H1 (cell line): Measurements from ENCODE around the gene USP36. TPM values are rescaled to one million over a fixed set of nuclear protein-coding genes. Genes with fewer than 3 reads are reported as not detected.

Source experiments
- CTCF ChIA-PET: fragments of 300-600 bp; sonication (Branson Sonifier 250); formaldehyde crosslinking; loops from one replicate; lab custom pipeline; 2021; ENCODE audit not compliant: partially characterized antibody; lab: Charles Lee
- POLR2A ChIA-PET: fragments of 300-600 bp; sonication (Branson Sonifier 250); formaldehyde crosslinking; loops from one replicate; lab custom pipeline; 2021; ENCODE audit warnings: inconsistent platforms; ENCODE audit not compliant: partially characterized antibody; lab: Charles Lee
- DNase-seq, 2 experiments: peaks; one replicate each; pipeline versions ENCODE4 v3.0.0 to v3.0.0-alpha.2; 2010 to 2022; ENCODE audit warnings: low spot score in 2 of 2, low read depth in 1 of 2, mixed read lengths in 1 of 2
- FAIRE-seq: peaks from 2 replicates; lab custom pipeline; 2011; peaks lifted over from hg19 to GRCh38; lab: Jason Lieb, UNC
- H2AFZ ChIP-seq: 2 replicates; pipeline ENCODE4 v1.8.1; 2012; ENCODE audit warnings: low read length, inconsistent platforms
- H2AK5ac ChIP-seq: 2 replicates; pipeline ENCODE4 v1.6.1; 2013; ENCODE audit warnings: low read depth, low read length
- H2BK120ac ChIP-seq: replicated peaks from 2 replicates; pipeline ENCODE3; 2013; ENCODE audit warnings: low read depth, low read length, inconsistent platforms
- H2BK12ac ChIP-seq: 2 replicates; pipeline ENCODE4 v1.6.1; 2013; ENCODE audit warnings: low read depth, low read length
- H2BK15ac ChIP-seq: 2 replicates; pipeline ENCODE4 v1.6.1; 2013; ENCODE audit warnings: low read length
- H2BK20ac ChIP-seq: 2 replicates; pipeline ENCODE4 v1.6.1; 2013; ENCODE audit warnings: low read length
- H2BK5ac ChIP-seq: 2 replicates; pipeline ENCODE4 v1.6.1; 2013; ENCODE audit warnings: low read depth, low read length
- H3K14ac ChIP-seq: 2 replicates; pipeline ENCODE4 v1.6.1; 2013; ENCODE audit warnings: inconsistent platforms; ENCODE audit not compliant: insufficient read length
- H3K18ac ChIP-seq: 2 replicates; pipeline ENCODE4 v1.6.1; 2013; ENCODE audit warnings: low read length; ENCODE audit errors: extremely low read depth
- H3K23ac ChIP-seq: 2 replicates; pipeline ENCODE4 v1.6.1; 2013; ENCODE audit warnings: inconsistent platforms; ENCODE audit not compliant: insufficient read length
- H3K23me2 ChIP-seq: 2 replicates; pipeline ENCODE4 v1.6.1; 2013; ENCODE audit warnings: low read depth, low read length
- H3K27ac ChIP-seq: 2 replicates; pipeline ENCODE4 v1.6.1; 2011; ENCODE audit warnings: low read depth, low read length, inconsistent platforms
- H3K27me3 ChIP-seq, 4 experiments: replicated peaks in 1 of 4; 1 replicate in 1 of 4; 2 replicates in 3 of 4; pipeline versions ENCODE4 v1.6.1 to v1.8.1; 2011 to 2013; ENCODE audit warnings: low read length in 3 of 4, mild to moderate bottlenecking in 3 of 4, inconsistent platforms in 2 of 4, mixed read lengths in 2 of 4, moderate library complexity in 1 of 4; ENCODE audit not compliant: control insufficient read depth in 3 of 4, insufficient read depth in 3 of 4; ENCODE audit errors: extremely low read depth in 1 of 4
- H3K36me3 ChIP-seq, 4 experiments: 2 replicates each; pipeline versions ENCODE4 v1.6.1 to v1.8.1; 2011 to 2013; ENCODE audit warnings: mild to moderate bottlenecking in 4 of 4, low read length in 3 of 4, moderate library complexity in 2 of 4, control low read depth in 1 of 4, inconsistent platforms in 1 of 4; ENCODE audit not compliant: insufficient read depth in 4 of 4, control insufficient read depth in 2 of 4
- H3K4ac ChIP-seq: replicated peaks from 2 replicates; pipeline ENCODE3; 2013; ENCODE audit warnings: low read length, low read depth, mixed read lengths, inconsistent platforms; ENCODE audit not compliant: insufficient read length
- H3K4me1 ChIP-seq, 4 experiments: replicated peaks in 1 of 4; 1 replicate in 1 of 4; 2 replicates in 3 of 4; pipeline versions ENCODE4 v1.6.1 to v1.8.1; 2011 to 2013; ENCODE audit warnings: low read length in 3 of 4, inconsistent platforms in 2 of 4, mixed read lengths in 1 of 4; ENCODE audit not compliant: insufficient read depth in 4 of 4, control insufficient read depth in 3 of 4
- H3K4me2 ChIP-seq, 2 experiments: 2 replicates each; pipeline versions ENCODE4 v1.6.1 to v1.8.1; 2011 to 2013; ENCODE audit warnings: low read depth in 2 of 2, low read length in 2 of 2, control low read depth in 1 of 2, inconsistent platforms in 1 of 2, mild to moderate bottlenecking in 1 of 2; ENCODE audit not compliant: insufficient read depth in 1 of 2
- H3K4me3 ChIP-seq, 4 experiments: fragments of 200-600, 300-600 bp in 1 of 4; sonication (generic), shearing (Covaris generic), sonication (Bioruptor Twin) in 1 of 4; 2 replicates each; pipeline versions ENCODE4 v1.5.1 to v1.8.1; 2011 to 2016; ENCODE audit warnings: low read length in 4 of 4, low read depth in 3 of 4, control low read depth in 2 of 4, inconsistent platforms in 2 of 4, mild to moderate bottlenecking in 2 of 4, mixed read lengths in 1 of 4, moderate library complexity in 1 of 4; ENCODE audit not compliant: insufficient read depth in 2 of 4; ENCODE audit errors: extremely low read depth in 1 of 4
- H3K56ac ChIP-seq: replicated peaks from 2 replicates; pipeline ENCODE3; 2013; ENCODE audit warnings: low read depth, mild to moderate bottlenecking, mixed read lengths, low read length, inconsistent platforms; ENCODE audit not compliant: insufficient read length
- H3K79me1 ChIP-seq: 2 replicates; pipeline ENCODE4 v1.6.1; 2013; ENCODE audit warnings: low read depth, low read length, control low read depth
- H3K79me2 ChIP-seq, 2 experiments: 2 replicates each; pipeline versions ENCODE4 v1.6.1 to v1.8.1; 2012 to 2013; ENCODE audit warnings: low read length in 2 of 2, mild to moderate bottlenecking in 2 of 2, inconsistent platforms in 1 of 2; ENCODE audit not compliant: insufficient read depth in 2 of 2, control insufficient read depth in 1 of 2
- H3K9ac ChIP-seq, 4 experiments: replicated peaks in 1 of 4; 1 replicate in 1 of 4; 2 replicates in 3 of 4; pipeline versions ENCODE4 v1.6.1 to v1.8.1; 2011 to 2013; ENCODE audit warnings: low read depth in 3 of 4, low read length in 3 of 4, control low read depth in 2 of 4, mild to moderate bottlenecking in 2 of 4, moderate library complexity in 2 of 4, inconsistent platforms in 1 of 4; ENCODE audit errors: extremely low read depth in 1 of 4
- H3K9me3 ChIP-seq, 2 experiments: 2 replicates each; pipeline versions ENCODE4 v1.6.1 to v1.8.1; 2012 to 2013; ENCODE audit warnings: mild to moderate bottlenecking in 2 of 2, moderate library complexity in 2 of 2, control low read depth in 1 of 2, inconsistent platforms in 1 of 2, low read depth in 1 of 2, low read length in 1 of 2, mixed read lengths in 1 of 2; ENCODE audit not compliant: insufficient read depth in 2 of 2
- H4K20me1 ChIP-seq, 2 experiments: replicated peaks in 1 of 2; 2 replicates each; pipeline versions ENCODE3 to v1.8.1; 2011 to 2013; ENCODE audit warnings: inconsistent platforms in 2 of 2, low read length in 2 of 2, mild to moderate bottlenecking in 1 of 2; ENCODE audit not compliant: insufficient read depth in 2 of 2, control insufficient read depth in 1 of 2
- H4K5ac ChIP-seq: 2 replicates; pipeline ENCODE4 v1.6.1; 2013; ENCODE audit warnings: low read length, low read depth, mixed read lengths, inconsistent platforms; ENCODE audit not compliant: insufficient read length
- H4K8ac ChIP-seq: 2 replicates; pipeline ENCODE4 v1.8.0; 2013; ENCODE audit warnings: mild to moderate bottlenecking, moderate library complexity, low read length, inconsistent platforms; ENCODE audit not compliant: insufficient read depth; ENCODE audit errors: extremely low read depth
- H4K91ac ChIP-seq: replicated peaks from 2 replicates; pipeline ENCODE3; 2013; ENCODE audit warnings: low read length, mixed read lengths, inconsistent platforms; ENCODE audit not compliant: insufficient read length
- BRCA1 ChIP-seq: IDR thresholded peaks from 2 replicates; pipeline ENCODE4 v1.6.1; 2012; ENCODE audit warnings: low read depth, low read length, improper control_type of control experiment
- CBX8 ChIP-seq: fragments of 300-800, 300-1000 bp; sonication (generic); IDR thresholded peaks from 2 replicates; pipeline ENCODE4 v1.7.1; 2016; ENCODE audit warnings: low read depth, low read length, borderline replicate concordance
- CEBPB ChIP-seq: IDR thresholded peaks from 2 replicates; pipeline ENCODE4 v1.6.1; 2012; ENCODE audit warnings: low read depth, low read length
- CREB1 ChIP-seq: IDR thresholded peaks from 2 replicates; pipeline ENCODE4 v1.6.1; 2012; ENCODE audit warnings: inconsistent platforms
- HDAC6 ChIP-seq: IDR thresholded peaks from one replicate; pipeline ENCODE4 v1.7.1; 2012; ENCODE audit warnings: low read depth, mild to moderate bottlenecking, inconsistent platforms, low read length, moderate library complexity
- JUN ChIP-seq: IDR thresholded peaks from 2 replicates; pipeline ENCODE4 v1.6.1; 2011; ENCODE audit warnings: low read depth, mild to moderate bottlenecking, improper control_type of control experiment, low read length
- KDM1A ChIP-seq: fragments of 200-600, 300-600 bp; sonication (generic); IDR thresholded peaks from 2 replicates; pipeline ENCODE4 v1.7.1; 2016; ENCODE audit warnings: mild to moderate bottlenecking, low read length, borderline replicate concordance
- KDM4A ChIP-seq: IDR thresholded peaks from one replicate; pipeline ENCODE4 v1.7.1; 2012; ENCODE audit warnings: low read depth, mild to moderate bottlenecking, moderate library complexity, low read length, inconsistent platforms; ENCODE audit not compliant: severe bottlenecking
- MAFK ChIP-seq: IDR thresholded peaks from 2 replicates; pipeline ENCODE4 v1.6.1; 2012; ENCODE audit warnings: low read depth, mild to moderate bottlenecking, improper control_type of control experiment, low read length
- SP1 ChIP-seq: IDR thresholded peaks from 2 replicates; pipeline ENCODE4 v1.6.1; 2011; ENCODE audit warnings: low read depth, low read length
- SP4 ChIP-seq: IDR thresholded peaks from 2 replicates; pipeline ENCODE4 v1.6.1; 2012; ENCODE audit warnings: low read length, inconsistent platforms
- TAF1 ChIP-seq: IDR thresholded peaks from 2 replicates; pipeline ENCODE4 v1.6.1; 2011; ENCODE audit warnings: mild to moderate bottlenecking, low read depth, low read length
- TEAD4 ChIP-seq: IDR thresholded peaks from 2 replicates; pipeline ENCODE4 v1.6.1; 2012; ENCODE audit warnings: low read depth, low read length, inconsistent platforms, mixed read lengths
- WGBS, 2 experiments: shearing (Covaris generic) in 1 of 2; methylation state at CpG; one replicate each; pipeline versions ENCODE4 v1.1.6 to v1.1.7; 2013 to 2015; ENCODE audit warnings: low lambda C conversion rate in 2 of 2, mixed read lengths in 2 of 2, inconsistent platforms in 1 of 2, low coverage in 1 of 2, missing lambda C conversion rate in 1 of 2; ENCODE audit not compliant: insufficient replicate concordance in 2 of 2, insufficient coverage in 1 of 2, insufficient read length in 1 of 2; ENCODE audit errors: extremely low coverage in 1 of 2, missing lambda C conversion rate in 1 of 2; 5-methylcytosine and 5-hydroxymethylcytosine counted together
- polyA plus RNA-seq, 7 experiments: library from polyadenylated mRNA; depleted of rRNA in 3 of 7; stranded (reverse) in 5 of 7; unstranded in 2 of 7; fragments of >200 nt in 5 of 7; fragments of 200-250 nt in 2 of 7; gene quantifications; 1 replicate in 5 of 7; 2 replicates in 1 of 7; 4 replicates in 1 of 7; pipeline versions ENCODE4 v1.2.1 to v1.2.3, GENCODE V29; 2011 to 2013; ENCODE audit warnings: missing spikeins in 2 of 7, mixed read lengths in 2 of 7
- total RNA-seq: library from RNA; stranded (reverse); fragmentation: NEBNext Ultra II Directional; extraction: Animal tissue kit (Norgen Biotek cat#: 25700); gene quantifications from 2 replicates; pipeline ENCODE4 v1.2.1, GENCODE V29; 2021
- TF ChIP-seq, protein P1 (sequence below): IDR thresholded peaks from 2 replicates; pipeline ENCODE4 v1.6.1; 2011; ENCODE audit warnings: low read length, improper control_type of control experiment

Gene USP36
- total and polyA plus RNA-seq, 2 of the 8 experiments (the other 6 are each of a cell fraction or from before 2014, with no cell fraction given): 40.7 to 67.7 TPM

DNA sequence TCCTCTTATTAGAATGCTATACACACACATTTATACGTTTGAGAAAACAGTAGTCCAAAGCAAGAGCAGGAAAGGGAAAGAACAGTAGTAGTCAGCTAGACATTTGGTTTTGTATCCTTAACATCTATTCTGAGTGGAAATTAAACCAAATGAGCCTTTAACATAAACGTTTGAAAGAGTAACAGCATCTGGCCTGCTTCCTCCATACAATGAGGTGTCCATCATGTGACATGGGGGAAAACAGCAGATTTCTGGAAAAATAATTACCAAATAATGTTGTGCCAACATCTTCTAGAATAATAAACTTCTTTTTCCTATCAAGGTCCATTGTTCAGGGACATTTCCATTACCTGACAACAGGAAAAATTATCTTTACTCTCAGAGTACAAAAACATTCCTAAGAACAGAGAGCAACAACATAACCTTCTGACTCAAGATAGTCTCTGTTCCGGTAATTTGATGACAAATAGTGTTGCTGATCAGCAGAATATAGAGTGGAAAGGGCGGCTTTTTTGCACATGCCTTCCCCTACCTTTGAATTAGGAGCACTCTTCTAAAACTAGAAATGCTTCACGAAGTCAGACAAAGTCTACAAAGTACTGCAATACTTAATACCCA lies 78.7 kb downstream of the USP36 start:
- Histone ChIP-seq H4K91ac (no peak overlapping the region), H3K79me2 (peaks cover 0 to 4% of the 10 kb centered on the region in 2 experiments; a peak in 2 of 4 replicates), H2AK5ac (no peak overlapping the region), H3K23ac (no peak overlapping the region), H2BK20ac (no peak overlapping the region), H3K27me3 (no peaks in the 10 kb centered on the region), H3K23me2 (no peaks in the 10 kb centered on the region), H3K36me3 (no peaks in the 10 kb centered on the region), H3K79me1 (peaks cover 6% of the 10 kb centered on the region), H3K18ac (no peak overlapping the region), H4K8ac (no peak overlapping the region), H3K56ac (no peak overlapping the region), H2AFZ (no peak overlapping the region), H4K20me1 (peaks cover 0 to 3% of the 10 kb centered on the region in 2 experiments), H3K27ac (no peak overlapping the region), H3K9me3 (no peaks in the 10 kb centered on the region; a peak in 1 of 4 replicates), H2BK15ac (no peak overlapping the region), H2BK12ac (no peak overlapping the region), H3K14ac (no peak overlapping the region), H3K4me2 (no peak overlapping the region), H3K4me3 (no peak overlapping the region), H4K5ac (no peak overlapping the region), H2BK5ac (no peak overlapping the region), H3K4ac (no peak overlapping the region), H3K4me1 (peaks cover 0 to 6% (median 3%) of the 10 kb centered on the region in 4 experiments; a peak in 5 of 7 replicates), H3K9ac (no peak overlapping the region), H2BK120ac (no peak overlapping the region)
- POLR2A ChIA-PET: no interaction called here
- CTCF ChIA-PET: no interaction called here
- 81% methylated on average over 5 of the region's 5 CpGs; no CpG with 5 or more reads in 1 of the 2 experiments for WGBS, 2 experiments
- FAIRE-seq (no peak), DNase-seq (no peak)
- TF ChIP-seq TEAD4 (no peak), SP4 (no peak), SP1 (no peak), HDAC6 (no peak), KDM1A (no peak), KDM4A (no peak), JUN (no peak), MAFK (no peak), TAF1 (no peak), CBX8 (no peak), CEBPB (no peak), CREB1 (no peak), BRCA1 (no peak)
- TF ChIP-seq, protein P1, sequence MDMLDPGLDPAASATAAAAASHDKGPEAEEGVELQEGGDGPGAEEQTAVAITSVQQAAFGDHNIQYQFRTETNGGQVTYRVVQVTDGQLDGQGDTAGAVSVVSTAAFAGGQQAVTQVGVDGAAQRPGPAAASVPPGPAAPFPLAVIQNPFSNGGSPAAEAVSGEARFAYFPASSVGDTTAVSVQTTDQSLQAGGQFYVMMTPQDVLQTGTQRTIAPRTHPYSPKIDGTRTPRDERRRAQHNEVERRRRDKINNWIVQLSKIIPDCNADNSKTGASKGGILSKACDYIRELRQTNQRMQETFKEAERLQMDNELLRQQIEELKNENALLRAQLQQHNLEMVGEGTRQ: no peak
